Adrenal gland (tissue), 5 donors: ENCODE results near the gene BCOR.

Experiments used
- POLR2A ChIP-seq, 2 donors: fragments of 450-650 bp; IDR thresholded peaks; one replicate each; pipeline ENCODE4 v1.6.1; 2017; ENCODE audit warnings: antibody characterized with exemption in 2 of 2, mild to moderate bottlenecking in 2 of 2, moderate library complexity in 1 of 2
- TF ChIP-seq, protein P1 (sequence below), 6 experiments: fragments of 450-650 bp in 4 of 6; fragments of 200-600 bp in 2 of 6; sonication (generic) in 1 of 6; IDR thresholded peaks; 1 replicate in 5 of 6; 2 replicates in 1 of 6; pipeline versions ENCODE4 v1.5.1 to v1.8.0; 2016 to 2021; ENCODE audit warnings: antibody characterized with exemption in 6 of 6, mild to moderate bottlenecking in 2 of 6, moderate library complexity in 1 of 6
- donor health status: DM: no; HTN: no; CAD: no.

DNA sequence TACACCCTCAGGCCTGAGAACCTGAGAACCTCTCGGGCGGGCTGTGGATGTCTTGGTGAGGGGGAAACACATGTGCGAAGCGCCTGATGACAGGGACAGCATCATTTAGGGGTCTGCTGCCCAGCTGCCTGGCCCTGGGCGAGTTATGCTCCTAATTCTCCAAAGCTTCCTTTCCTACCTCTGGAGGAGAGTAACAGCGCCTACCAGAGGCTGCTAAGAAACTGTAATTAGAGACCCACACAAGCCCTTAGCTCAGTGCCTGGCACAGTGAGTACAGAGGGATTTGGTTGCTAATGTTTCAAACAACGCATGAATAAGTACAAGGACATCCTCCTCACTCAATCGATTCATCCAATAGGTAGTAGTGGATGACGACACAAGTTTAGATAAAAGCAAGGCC lies 40.4 kb downstream of the BCOR start:
- TF ChIP-seq, protein P1, sequence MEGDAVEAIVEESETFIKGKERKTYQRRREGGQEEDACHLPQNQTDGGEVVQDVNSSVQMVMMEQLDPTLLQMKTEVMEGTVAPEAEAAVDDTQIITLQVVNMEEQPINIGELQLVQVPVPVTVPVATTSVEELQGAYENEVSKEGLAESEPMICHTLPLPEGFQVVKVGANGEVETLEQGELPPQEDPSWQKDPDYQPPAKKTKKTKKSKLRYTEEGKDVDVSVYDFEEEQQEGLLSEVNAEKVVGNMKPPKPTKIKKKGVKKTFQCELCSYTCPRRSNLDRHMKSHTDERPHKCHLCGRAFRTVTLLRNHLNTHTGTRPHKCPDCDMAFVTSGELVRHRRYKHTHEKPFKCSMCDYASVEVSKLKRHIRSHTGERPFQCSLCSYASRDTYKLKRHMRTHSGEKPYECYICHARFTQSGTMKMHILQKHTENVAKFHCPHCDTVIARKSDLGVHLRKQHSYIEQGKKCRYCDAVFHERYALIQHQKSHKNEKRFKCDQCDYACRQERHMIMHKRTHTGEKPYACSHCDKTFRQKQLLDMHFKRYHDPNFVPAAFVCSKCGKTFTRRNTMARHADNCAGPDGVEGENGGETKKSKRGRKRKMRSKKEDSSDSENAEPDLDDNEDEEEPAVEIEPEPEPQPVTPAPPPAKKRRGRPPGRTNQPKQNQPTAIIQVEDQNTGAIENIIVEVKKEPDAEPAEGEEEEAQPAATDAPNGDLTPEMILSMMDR (IDR thresholded peaks at IDR 0.05) = no peak
- no peak for TF ChIP-seq POLR2A (IDR thresholded peaks at IDR 0.05)
